GM18526 (cell line): ENCODE results near the gene ARAP3.

Experiments
- POLR2A ChIP-seq: IDR thresholded peaks from 3 replicates; pipeline ENCODE4 v1.6.1; 2011; ENCODE audit not compliant: insufficient read length; ENCODE audit errors: extremely low read depth

The ARAP3 gene

DNA sequence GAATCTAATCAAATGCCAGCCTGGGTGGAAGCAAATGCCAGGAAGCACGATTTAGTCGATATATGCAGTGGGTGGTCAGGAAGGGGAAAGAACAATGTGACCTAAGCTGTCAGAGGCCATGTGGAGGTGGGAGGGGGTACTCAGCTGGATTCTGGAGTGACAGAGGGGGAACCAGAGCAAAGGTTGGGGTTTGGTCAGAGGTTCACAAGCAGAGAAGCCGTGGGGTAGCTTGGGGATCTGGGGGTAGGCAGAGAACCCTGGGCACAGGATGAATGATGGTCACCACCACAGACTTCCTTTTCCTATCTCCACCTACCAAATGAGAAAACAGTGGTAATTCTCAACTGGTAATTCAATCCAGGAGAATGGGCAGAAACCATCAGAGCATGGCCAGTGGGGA lies 24.1 kb upstream of the ARAP3 start:
- TF ChIP-seq POLR2A = no peak

DNA sequence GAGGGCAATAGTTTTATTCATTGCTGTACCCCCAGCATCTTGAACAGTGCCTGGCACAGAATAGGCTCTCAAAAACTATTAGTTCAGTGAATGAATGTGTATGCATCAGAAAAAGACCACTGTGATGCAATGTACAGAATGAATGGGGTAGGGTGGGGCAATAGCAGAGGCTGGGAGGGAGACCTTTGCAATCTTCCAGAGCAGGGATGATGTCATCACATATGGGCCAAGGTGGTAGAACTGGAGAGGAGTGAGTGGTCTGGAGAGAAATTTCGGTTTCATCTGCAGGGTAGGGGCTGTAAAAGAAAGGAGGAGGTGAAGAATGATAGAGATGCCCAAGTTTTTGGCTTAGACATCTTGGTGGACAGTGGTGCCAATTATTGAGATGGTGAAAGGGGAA lies 23.4 kb upstream of the ARAP3 start:
- no peak for TF ChIP-seq POLR2A

DNA sequence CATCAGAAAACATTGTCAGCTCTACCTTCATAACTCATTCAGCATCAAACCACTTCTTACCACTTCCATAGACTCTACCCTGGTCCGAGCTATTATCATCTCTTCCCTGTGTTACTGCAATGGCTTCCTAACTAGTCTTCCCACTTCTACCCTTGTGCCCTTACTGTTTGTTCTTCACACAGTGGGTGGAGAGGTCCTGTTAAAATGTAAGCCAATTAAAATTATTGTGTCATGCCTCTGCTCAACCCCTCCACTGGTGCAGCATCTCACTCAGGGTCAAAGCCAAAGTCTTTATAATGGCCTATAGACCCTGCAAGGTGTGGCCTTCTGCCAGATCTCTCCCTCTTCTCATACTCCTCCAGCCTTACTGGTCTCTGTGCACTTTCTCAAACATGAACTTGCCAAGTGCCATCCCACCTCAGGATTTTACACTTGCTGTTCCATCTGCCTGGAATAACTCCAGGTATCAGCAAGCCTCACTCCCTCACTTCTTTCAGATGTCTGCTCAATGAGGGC lies 22.8 kb upstream of the ARAP3 start:
- no peak for TF ChIP-seq POLR2A

DNA sequence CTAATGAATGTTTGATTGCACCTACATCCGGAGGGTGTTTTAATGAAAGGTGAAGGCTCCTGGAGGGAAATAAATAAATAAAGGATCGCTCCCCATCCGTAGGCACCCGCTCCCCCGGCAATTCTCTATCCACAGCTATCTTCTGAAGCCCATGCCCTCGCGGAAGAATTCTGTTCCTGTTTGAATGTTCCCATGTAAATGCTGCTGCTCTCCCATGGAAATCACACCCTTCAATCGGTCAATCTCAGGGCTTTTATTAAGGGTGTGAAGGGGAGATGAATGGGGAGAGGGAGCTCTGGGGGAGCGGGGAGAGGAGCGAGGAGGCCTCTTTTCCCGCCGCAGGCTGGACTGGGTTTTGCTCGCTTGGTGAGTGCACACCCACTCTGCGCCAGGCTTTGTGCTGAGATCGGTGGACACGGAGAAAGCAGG lies 21.1 kb upstream of the ARAP3 start:
- TF ChIP-seq POLR2A = no peak

DNA sequence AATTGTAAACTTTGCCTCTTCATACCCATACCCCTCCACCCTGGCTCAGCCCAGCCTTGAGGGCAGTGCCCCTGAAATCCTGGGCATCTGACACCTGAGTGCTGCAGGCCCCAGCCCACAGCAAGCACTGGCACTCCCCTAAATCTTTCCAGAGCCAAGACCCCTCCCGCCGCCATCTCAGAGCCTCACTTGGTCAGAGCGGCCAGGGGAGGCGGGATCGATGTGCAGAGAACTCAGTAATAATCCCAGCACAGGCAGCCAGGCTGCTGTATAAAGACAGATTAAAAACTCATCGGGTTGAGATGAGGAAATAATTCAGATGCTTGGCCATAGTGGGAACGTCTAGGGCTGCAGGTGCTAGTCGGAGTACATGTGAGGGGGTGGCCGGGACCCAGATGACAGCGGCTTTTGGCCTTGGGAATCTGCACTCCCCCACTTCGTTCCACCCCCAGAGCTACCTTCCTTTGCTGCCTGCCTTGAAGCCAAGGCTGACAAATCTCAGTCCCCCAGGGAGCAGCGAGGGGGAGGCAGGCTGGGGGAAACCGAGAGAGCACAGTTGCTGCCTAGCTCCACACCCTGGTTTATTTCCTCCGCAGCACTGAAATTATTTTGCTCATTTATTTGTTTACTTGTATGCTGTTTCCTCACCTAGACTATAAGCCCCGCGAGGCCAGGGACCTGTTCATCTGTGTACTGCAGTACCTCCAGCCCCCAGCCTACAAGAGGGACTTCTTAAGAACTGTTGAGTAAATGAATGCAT lies 19.5 kb upstream of the ARAP3 start:
- no peak for TF ChIP-seq POLR2A

DNA sequence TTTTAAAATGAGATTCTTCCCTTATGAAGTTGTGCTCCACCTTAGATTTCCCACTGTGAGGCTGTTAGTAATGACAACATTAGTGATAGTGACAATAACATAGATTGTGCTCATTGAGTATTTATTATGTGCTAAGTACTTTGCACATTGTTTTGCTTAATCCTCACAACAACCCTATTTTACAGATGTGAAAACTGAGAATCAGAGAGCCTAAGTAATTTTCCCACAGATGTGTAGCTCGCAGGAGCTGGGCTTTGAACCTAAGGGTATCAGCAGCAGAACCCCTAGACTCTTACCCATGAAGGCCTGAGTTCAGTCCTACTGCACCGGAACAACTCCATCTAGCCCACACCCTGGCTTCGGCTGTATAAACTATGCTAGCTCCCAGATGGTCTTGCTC lies 15.6 kb upstream of the ARAP3 start:
- no peak for TF ChIP-seq POLR2A

DNA sequence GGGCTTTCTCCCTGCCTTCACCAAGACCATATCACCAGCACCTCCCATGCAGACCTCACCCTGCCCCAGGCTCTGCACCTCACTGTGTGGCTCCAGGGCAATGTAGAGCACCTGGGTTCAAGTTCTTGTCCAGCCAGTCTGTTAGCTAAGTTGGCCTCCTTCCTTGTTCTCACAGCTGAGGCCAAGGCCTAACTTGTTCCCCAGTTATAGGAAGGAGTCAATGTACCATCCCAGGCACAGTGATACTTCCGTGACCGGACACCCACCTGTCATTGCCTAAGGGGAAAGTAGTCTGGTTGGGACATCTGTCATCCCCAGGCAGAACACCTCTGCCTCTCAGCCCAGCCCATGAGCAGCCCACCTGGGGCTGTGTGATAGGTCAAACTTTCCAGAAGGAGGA lies 14.4 kb upstream of the ARAP3 start:
- TF ChIP-seq POLR2A = no peak

DNA sequence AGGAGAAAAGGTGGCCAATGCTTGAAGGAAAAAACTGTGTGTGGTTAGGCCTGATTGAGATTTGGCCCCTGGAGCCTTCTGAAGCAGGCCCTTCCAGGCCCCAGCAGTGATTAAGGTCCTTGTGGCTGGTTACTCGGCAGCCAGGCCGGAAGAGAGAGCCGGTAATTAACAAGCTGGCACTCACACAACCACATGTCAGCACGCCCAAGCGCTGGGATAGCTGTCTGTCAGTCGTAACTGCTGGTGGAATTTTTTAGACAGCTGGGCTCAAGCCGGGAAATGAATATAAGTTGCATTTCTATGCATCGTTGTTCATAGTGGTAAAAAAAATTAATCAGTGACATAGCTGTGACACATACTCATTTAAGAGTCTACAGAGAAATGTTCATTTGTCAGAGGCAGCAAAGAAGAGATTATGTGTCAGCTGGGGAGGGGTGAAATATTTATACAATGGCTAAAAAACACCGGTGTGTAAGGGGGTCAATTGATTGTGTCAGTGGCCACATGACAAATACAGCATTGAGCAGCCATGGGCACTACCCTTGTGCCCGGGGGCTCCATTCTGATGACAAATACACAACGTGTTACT lies 13.7 kb upstream of the ARAP3 start:
- no peak for TF ChIP-seq POLR2A

DNA sequence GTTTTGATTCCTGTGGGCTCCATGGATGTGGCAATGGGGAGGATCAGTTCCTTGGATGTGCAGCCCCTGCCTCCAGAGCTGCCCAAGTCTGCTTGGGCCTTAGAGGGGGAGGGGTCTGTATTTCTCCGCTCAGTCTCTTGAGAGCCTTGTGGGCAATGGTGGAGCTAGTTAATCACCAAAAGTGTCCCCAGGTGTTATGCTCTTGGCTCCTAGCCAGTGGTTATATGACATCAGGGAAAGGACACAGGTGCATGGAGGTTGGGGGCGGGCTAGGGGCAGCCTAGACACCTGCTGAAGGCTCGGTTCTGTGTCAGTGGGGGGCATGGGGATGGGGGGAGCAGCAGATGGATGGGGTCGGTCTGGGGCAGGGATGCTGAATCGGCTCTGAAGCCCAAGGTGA lies 12.4 kb upstream of the ARAP3 start:
- no peak for TF ChIP-seq POLR2A

DNA sequence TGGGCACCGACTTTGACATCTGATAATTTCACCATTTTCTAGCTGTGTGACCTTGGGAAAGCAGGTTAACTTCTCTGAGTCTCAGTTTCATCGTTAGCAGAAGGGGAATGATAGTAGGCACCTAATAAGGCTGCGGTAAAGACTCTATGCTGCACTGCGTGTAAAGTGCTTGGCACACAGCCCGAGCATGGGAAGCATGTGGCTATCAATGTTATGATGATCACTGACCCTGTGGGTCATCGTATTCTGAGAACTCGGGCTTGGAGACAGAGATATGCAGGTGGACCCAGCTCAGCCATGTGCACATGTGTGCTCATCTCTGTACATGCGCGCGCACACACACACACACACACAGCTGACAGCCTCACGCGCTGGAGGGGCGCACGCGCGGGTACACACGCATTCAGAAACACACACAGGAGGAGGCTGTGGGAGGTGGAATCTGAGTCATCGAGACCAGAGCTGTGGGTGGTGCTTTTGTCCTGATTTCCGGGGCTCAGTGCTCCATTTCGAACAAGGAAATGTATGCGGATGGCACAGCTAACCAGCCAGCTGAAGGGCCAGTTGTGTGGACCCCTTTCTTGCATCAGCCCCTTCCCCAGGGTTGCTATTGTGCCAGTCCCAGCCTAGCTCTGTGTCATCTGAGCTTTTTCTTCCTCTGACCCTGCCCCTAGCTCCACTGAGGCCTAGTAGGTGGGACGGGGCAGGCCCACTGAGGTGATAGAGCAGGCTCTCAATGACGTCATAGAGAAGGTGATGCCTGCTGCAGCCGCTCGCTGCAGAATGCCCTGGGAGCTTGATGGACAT lies 11.1 kb upstream of the ARAP3 start:
- TF ChIP-seq POLR2A = no peak

DNA sequence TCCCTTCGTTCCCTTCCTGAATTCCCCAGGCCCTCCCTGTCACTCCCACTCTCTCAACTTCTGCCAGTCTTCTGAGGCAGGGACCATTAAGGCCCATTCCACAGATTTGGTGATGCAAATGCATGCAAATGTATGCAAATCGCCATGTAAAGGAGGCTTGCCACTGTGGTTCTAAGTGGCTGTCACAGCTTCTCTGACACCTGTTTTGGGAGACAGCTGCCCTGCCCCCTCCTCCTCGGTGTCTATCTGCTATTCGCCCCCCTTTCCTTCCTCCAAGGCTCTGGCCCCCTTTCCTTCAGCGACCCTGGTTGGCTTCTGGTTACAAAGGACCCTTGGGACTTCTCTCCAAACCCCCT lies 10.5 kb upstream of the ARAP3 start:
- no peak for TF ChIP-seq POLR2A

DNA sequence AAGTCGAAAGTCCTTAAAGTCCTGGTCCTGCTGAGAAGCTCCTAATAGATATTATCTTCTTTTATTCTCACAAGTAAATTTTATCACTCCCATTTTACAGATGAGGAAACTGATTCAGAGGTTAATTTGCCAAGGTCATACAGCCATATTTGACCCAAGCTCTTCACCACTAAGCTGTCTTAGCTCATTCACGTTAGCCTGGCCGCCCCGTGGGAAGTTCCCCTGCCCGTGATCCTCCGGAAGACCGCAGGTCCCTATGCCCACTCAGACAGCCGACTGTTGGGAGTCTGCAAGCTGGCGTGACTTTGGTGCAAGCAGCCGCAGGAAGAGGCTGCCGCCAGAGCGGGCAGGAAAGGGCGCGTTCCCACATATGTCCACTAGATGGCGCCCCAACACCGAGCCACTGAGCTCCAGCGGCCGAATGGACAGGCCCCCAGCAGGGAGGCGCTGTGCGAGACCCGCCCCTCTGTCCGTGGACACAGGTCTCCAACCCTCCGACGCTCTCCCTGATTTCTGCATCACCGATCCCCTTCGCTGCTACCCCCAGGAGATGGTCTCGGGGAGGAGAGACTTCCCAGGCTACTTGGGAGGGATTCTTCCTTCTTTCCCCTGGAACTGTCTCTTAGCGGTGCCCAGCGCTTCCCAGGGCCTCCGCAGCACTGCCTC lies 10.0 kb upstream of the ARAP3 start:
- TF ChIP-seq POLR2A = no peak

DNA sequence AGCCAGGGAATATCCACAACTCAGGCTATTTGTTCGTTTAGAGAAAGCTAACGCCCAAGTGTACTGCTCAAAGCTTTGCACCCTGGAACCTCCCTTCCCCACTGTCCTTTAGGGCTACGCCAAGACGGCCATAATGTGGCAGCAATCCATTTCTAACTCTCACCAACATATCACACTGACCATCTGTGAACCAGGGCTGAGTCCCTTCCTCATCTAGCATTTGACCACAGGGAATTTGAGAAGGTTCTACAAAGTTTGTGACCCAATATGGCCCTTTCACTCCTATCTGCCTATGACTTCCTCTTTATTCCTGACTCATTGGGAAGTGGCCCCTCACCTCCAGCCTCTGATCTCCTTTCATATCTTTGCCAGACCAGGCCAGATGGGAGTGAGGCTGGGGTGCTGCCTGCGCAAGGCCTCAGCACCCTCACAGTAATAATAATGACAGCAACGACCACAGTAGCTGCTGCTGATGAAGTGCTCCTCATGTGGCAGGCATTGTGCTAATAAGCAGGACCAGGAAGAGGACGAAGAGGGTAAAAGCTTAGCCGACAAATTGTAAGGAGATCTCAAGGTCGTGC lies 9.3 kb upstream of the ARAP3 start:
- no peak for TF ChIP-seq POLR2A

DNA sequence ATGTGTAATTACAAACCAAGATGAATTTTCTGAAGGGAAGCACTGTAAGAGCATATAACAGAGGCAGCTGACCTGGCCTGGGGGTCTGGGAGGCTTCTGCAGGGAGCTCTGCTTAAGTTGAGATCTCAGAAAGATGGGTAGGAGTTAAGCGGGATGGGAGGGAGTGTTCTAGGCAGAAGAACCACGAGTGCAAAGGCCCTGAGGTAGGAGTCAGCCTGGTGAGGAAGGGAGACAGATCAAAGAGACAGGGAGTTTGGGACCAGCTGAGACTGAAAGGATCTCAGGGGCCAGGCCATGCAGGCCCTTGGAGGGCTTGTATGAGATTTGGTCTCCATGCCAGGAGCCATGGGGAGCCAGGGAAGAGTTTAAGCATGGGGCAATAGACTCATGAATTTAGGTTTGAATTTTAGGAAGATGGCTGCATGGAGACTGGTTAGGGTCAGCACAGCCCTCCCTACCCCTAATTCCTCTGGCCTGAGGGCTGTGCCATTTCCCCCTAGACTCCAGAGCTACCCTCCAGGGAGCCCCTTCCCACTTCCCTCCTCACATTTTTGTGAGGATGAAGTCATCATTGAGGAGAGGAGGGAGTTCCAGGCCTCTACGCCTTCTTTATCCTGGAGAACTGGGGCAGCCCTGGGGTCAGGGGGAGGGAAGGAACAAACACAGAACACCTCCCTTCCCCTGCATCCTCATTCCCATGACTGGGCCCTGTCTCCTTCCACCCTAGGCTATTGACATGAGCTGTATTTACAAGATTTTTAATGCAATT lies 4.8 kb upstream of the ARAP3 start:
- TF ChIP-seq POLR2A = no peak
